IMR-90 (cell line): ENCODE measurements around the gene RNFT1. TPM values are rescaled to one million over a fixed set of nuclear protein-coding genes. Genes with fewer than 3 reads are reported as not detected.

Source experiments
- ATAC-seq: fragments of 200-7000 bp; cut with Tn5 transposase; 2 replicates; pipeline ENCODE4 v1.9.1; 2020; ENCODE audit warnings: low read depth, mild to moderate bottlenecking, moderate library complexity
- BruUV-seq: library from RNA; stranded (reverse); fragments of 400-500 nt; replicated peaks from 2 replicates; lab custom pipeline; 2021; lab: Mats Ljungman, UMichigan
- CTCF ChIA-PET: fragments of 300-600 bp; formaldehyde crosslinking; extraction: SDS; loops from one replicate; lab custom pipeline; 2021; ENCODE audit warnings: antibody characterized with exemption; lab: Yijun Ruan, JAX
- POLR2A ChIA-PET: fragments of 300-600 bp; sonication (Branson Sonifier 250); formaldehyde crosslinking; loops from one replicate; lab custom pipeline; 2022; ENCODE audit warnings: antibody characterized with exemption; ENCODE audit not compliant: unreplicated experiment; lab: Charles Lee
- DNase-seq: peaks from one replicate; pipeline ENCODE4 v3.0.0; 2013
- H2AFZ ChIP-seq: replicated peaks from 2 replicates; pipeline ENCODE3; 2013; ENCODE audit warnings: low read length, mild to moderate bottlenecking; ENCODE audit not compliant: poor library complexity
- H2AK5ac ChIP-seq: 2 replicates; pipeline ENCODE4 v1.6.1; 2013; ENCODE audit warnings: low read depth, low read length, inconsistent platforms
- H2AK9ac ChIP-seq: replicated peaks from 2 replicates; pipeline ENCODE3; 2013; ENCODE audit warnings: mild to moderate bottlenecking, low read depth, low read length, moderate library complexity; ENCODE audit not compliant: poor library complexity
- H2BK120ac ChIP-seq: 2 replicates; pipeline ENCODE4 v1.6.1; 2013; ENCODE audit warnings: low read depth, low read length, inconsistent platforms
- H2BK15ac ChIP-seq: 3 replicates; pipeline ENCODE4 v1.6.1; 2013; ENCODE audit warnings: low read depth, low read length, inconsistent platforms
- H2BK20ac ChIP-seq: 2 replicates; pipeline ENCODE4 v1.6.1; 2013; ENCODE audit warnings: low read depth, mild to moderate bottlenecking, inconsistent platforms, low read length, moderate library complexity
- H2BK5ac ChIP-seq: 2 replicates; pipeline ENCODE4 v1.6.1; 2013; ENCODE audit warnings: mild to moderate bottlenecking, low read depth, low read length, inconsistent platforms; ENCODE audit not compliant: poor library complexity, severe bottlenecking
- H3K14ac ChIP-seq: replicated peaks from 2 replicates; pipeline ENCODE4 v1.6.1; 2013; ENCODE audit warnings: low read depth, low read length, inconsistent platforms
- H3K18ac ChIP-seq: 2 replicates; pipeline ENCODE4 v1.6.1; 2013; ENCODE audit warnings: low read depth, low read length, control low read depth
- H3K23ac ChIP-seq: 2 replicates; pipeline ENCODE4 v1.6.1; 2013; ENCODE audit warnings: low read depth, low read length, inconsistent platforms
- H3K27ac ChIP-seq: 2 replicates; pipeline ENCODE4 v1.5.1; 2013; ENCODE audit warnings: mild to moderate bottlenecking, control low read depth, low read length; ENCODE audit not compliant: insufficient read depth
- H3K27me3 ChIP-seq: 2 replicates; pipeline ENCODE4 v1.6.1; 2013; ENCODE audit warnings: low read length; ENCODE audit not compliant: control insufficient read depth, insufficient read depth
- H3K36me3 ChIP-seq: 2 replicates; pipeline ENCODE4 v1.6.1; 2013; ENCODE audit warnings: low read length, mixed read lengths; ENCODE audit not compliant: control insufficient read depth, insufficient read depth
- H3K4ac ChIP-seq: 2 replicates; pipeline ENCODE4 v1.6.1; 2013; ENCODE audit warnings: low read depth, low read length, inconsistent platforms
- H3K4me1 ChIP-seq: 2 replicates; pipeline ENCODE4 v1.6.1; 2013; ENCODE audit warnings: low read length, mixed read lengths; ENCODE audit not compliant: control insufficient read depth, insufficient read depth
- H3K4me2 ChIP-seq: 2 replicates; pipeline ENCODE4 v1.6.1; 2013; ENCODE audit warnings: low read depth, mild to moderate bottlenecking, control low read depth, low read length, moderate library complexity
- H3K4me3 ChIP-seq: 2 replicates; pipeline ENCODE4 v1.5.1; 2013; ENCODE audit warnings: low read depth, mild to moderate bottlenecking, control low read depth, low read length, moderate library complexity; ENCODE audit not compliant: insufficient read depth
- H3K56ac ChIP-seq: 2 replicates; pipeline ENCODE4 v1.6.1; 2013; ENCODE audit warnings: low read length, inconsistent platforms; ENCODE audit not compliant: insufficient read depth; ENCODE audit errors: extremely low read depth
- H3K79me1 ChIP-seq, 2 experiments: 2 replicates each; pipeline ENCODE4 v1.6.1; 2013; ENCODE audit warnings: low read length in 2 of 2, inconsistent platforms in 1 of 2, low read depth in 1 of 2
- H3K9ac ChIP-seq: 2 replicates; pipeline ENCODE4 v1.6.1; 2013; ENCODE audit warnings: low read depth, low read length, control low read depth
- H3K9me1 ChIP-seq: 2 replicates; pipeline ENCODE4 v1.6.1; 2013; ENCODE audit warnings: low read length, inconsistent platforms; ENCODE audit not compliant: insufficient read depth
- H3K9me3 ChIP-seq: 2 replicates; pipeline ENCODE4 v1.6.1; 2013; ENCODE audit warnings: low read length; ENCODE audit not compliant: control insufficient read depth, insufficient read depth
- H4K20me1 ChIP-seq: 2 replicates; pipeline ENCODE4 v1.6.1; 2013; ENCODE audit warnings: low read length, inconsistent platforms; ENCODE audit not compliant: insufficient read depth
- H4K5ac ChIP-seq: 2 replicates; pipeline ENCODE4 v1.6.1; 2013; ENCODE audit warnings: mild to moderate bottlenecking, low read depth, low read length, control low read depth
- H4K8ac ChIP-seq, 2 experiments: 2 replicates each; pipeline ENCODE4 v1.6.1; 2013; ENCODE audit warnings: low read depth in 2 of 2, low read length in 2 of 2, control low read depth in 1 of 2, inconsistent platforms in 1 of 2
- H4K91ac ChIP-seq: 2 replicates; pipeline ENCODE4 v1.6.1; 2013; ENCODE audit warnings: low read depth, low read length, inconsistent platforms; ENCODE audit not compliant: insufficient read depth
- BHLHE40 ChIP-seq: fragments of 150-350 bp; IDR thresholded peaks from 2 replicates; pipeline ENCODE4 v1.6.1; 2016; ENCODE audit warnings: mild to moderate bottlenecking, low read depth, low read length
- CEBPB ChIP-seq: IDR thresholded peaks from 2 replicates; pipeline ENCODE4 v1.6.1; 2012; ENCODE audit warnings: low read depth, low read length, improper control_type of control experiment
- CHD1 ChIP-seq: IDR thresholded peaks from 2 replicates; pipeline ENCODE4 v1.6.1; 2012; ENCODE audit warnings: low read depth, low read length, improper control_type of control experiment
- CTCF ChIP-seq: conservative IDR thresholded peaks from 2 replicates; pipeline ENCODE4 v1.5.1; 2012; ENCODE audit warnings: mild to moderate bottlenecking, low read depth, low read length, improper control_type of control experiment
- ELK1 ChIP-seq: fragments of 150-350 bp; IDR thresholded peaks from 2 replicates; pipeline ENCODE4 v1.6.1; 2016; ENCODE audit warnings: low read depth, mild to moderate bottlenecking, low read length, moderate library complexity, borderline replicate concordance
- FOS ChIP-seq: fragments of 150-350 bp; IDR thresholded peaks from 2 replicates; pipeline ENCODE4 v1.6.1; 2016; ENCODE audit warnings: low read depth, low read length
- MAFK ChIP-seq: IDR thresholded peaks from 2 replicates; pipeline ENCODE4 v1.6.1; 2012; ENCODE audit warnings: low read depth, low read length, improper control_type of control experiment
- MAZ ChIP-seq: IDR thresholded peaks from 2 replicates; pipeline ENCODE4 v1.6.1; 2012; ENCODE audit warnings: low read depth, mild to moderate bottlenecking, low read length, improper control_type of control experiment, moderate library complexity, borderline replicate concordance
- MXI1 ChIP-seq: IDR thresholded peaks from 2 replicates; pipeline ENCODE4 v1.6.1; 2012; ENCODE audit warnings: low read depth, mild to moderate bottlenecking, low read length, moderate library complexity, borderline replicate concordance
- NFE2L2 ChIP-seq: fragments of 150-350 bp; IDR thresholded peaks from 2 replicates; pipeline ENCODE4 v1.6.1; 2016; ENCODE audit warnings: low read depth, mild to moderate bottlenecking, low read length
- POLR2A ChIP-seq: IDR thresholded peaks from 2 replicates; pipeline ENCODE4 v1.6.1; 2012; ENCODE audit warnings: mild to moderate bottlenecking, low read depth, low read length
- RAD21 ChIP-seq: IDR thresholded peaks from 2 replicates; pipeline ENCODE4 v1.6.1; 2012; ENCODE audit warnings: low read length, improper control_type of control experiment
- RCOR1 ChIP-seq: IDR thresholded peaks from 2 replicates; pipeline ENCODE4 v1.6.1; 2012; ENCODE audit warnings: mild to moderate bottlenecking, low read length, improper control_type of control experiment; ENCODE audit not compliant: insufficient replicate concordance
- RFX5 ChIP-seq: IDR thresholded peaks from 2 replicates; pipeline ENCODE4 v1.8.0; 2012; ENCODE audit warnings: low read depth, mild to moderate bottlenecking, low read length, moderate library complexity
- SMC3 ChIP-seq: fragments of 150-350 bp; IDR thresholded peaks from 2 replicates; pipeline ENCODE4 v1.6.1; 2016; ENCODE audit warnings: low read depth, mild to moderate bottlenecking, antibody characterized with exemption, low read length, moderate library complexity
- whole genome bisulfite sequencing, 2 experiments: methylation state at CpG; one replicate each; pipeline versions ENCODE4 v1.1.5 to v1.1.7; 2013; ENCODE audit warnings: missing lambda C conversion rate in 2 of 2; ENCODE audit not compliant: insufficient read length in 1 of 2; ENCODE audit errors: extremely low coverage in 2 of 2; 5-methylcytosine and 5-hydroxymethylcytosine counted together
- dilution Hi-C: fragments of 300-500 bp; cut with HindIII; formaldehyde crosslinking; loops from one replicate; pipeline ENCODE4 v1.14.3; 2018; ENCODE audit warnings: low sequenced_read_pairs; ENCODE audit not compliant: unreplicated experiment
- in situ Hi-C: fragments of 300-500 bp; cut with MboI; formaldehyde crosslinking; loops from 3 replicates; pipeline ENCODE4 v1.14.3; 2019; ENCODE audit warnings: low sequenced_read_pairs, inconsistent platforms, mixed read lengths
- intact Hi-C: fragments of 100-400 bp; cut with micrococcal nuclease; formaldehyde crosslinking; loops from 2 replicates; pipeline ENCODE4 v1.10.0; 2022
- polyA plus RNA-seq, 3 experiments: library from polyadenylated mRNA; depleted of rRNA; stranded (reverse); fragments of >200 nt; gene quantifications; 2 replicates each; pipeline ENCODE4 v1.2.3, GENCODE V29; 2012; ENCODE audit warnings: low replicate concordance in 1 of 3
- total RNA-seq: library from RNA; depleted of rRNA; stranded (reverse); fragments of >200 nt; gene quantifications from 2 replicates; pipeline ENCODE4 v1.2.3, GENCODE V29; 2012
- TF ChIP-seq, protein P1 (sequence below): fragments of 150-350 bp; IDR thresholded peaks from 2 replicates; pipeline ENCODE4 v1.6.1; 2017; ENCODE audit warnings: mild to moderate bottlenecking, antibody characterized with exemption, low read length, low read depth

RNFT1 gene
- total and polyA plus RNA-seq, 2 of the 4 experiments (the other 2 are of a cell fraction), result 15.7 to 22.2 TPM

DNA sequence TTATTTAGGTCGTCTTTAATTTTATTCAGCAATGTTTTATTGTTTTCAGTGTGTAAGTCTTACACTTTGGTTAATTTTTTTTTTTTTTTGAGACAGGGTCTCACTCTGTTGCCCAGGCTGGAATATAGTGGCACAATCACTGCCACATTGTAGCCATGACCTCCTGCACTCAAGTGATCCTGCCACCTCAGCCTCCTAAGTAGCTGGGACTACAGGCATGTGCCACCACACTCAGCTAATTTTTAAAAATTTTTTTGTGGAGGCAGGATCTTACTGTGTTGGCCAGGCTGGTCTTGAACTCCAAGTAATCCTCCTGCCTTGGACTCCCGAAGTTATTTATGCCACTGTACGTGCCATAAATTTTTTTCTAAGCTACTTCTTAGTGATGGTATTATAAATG, 57.1 kb downstream of the RNFT1 start:
- H2AK5ac ChIP-seq, result no peak overlapping the region
- H3K79me1 ChIP-seq, result peaks cover 15 to 39% of the 10 kb centered on the region in 2 experiments
- no peak overlapping the region for H3K4me3 ChIP-seq
- H3K27ac ChIP-seq, result no peak overlapping the region
- peaks cover 6% of the 10 kb centered on the region; the same call in 1 of the 2 replicates for H3K36me3 ChIP-seq
- ATAC-seq (no peak), DNase-seq (no peak)
- in situ Hi-C loops (no loop called here), dilution Hi-C loops (no loop called here), intact Hi-C loops (no loop called here)
- H2BK120ac ChIP-seq, result no peak overlapping the region
- no peak overlapping the region for H2BK5ac ChIP-seq
- no peak overlapping the region for H4K5ac ChIP-seq
- H3K9ac ChIP-seq, result no peak overlapping the region
- H2AFZ ChIP-seq, result no peak overlapping the region
- TF ChIP-seq NFE2L2, result no peak
- TF ChIP-seq POLR2A, result no peak
- no peak for TF ChIP-seq RFX5
- TF ChIP-seq SMC3, result no peak
- no peak for TF ChIP-seq ELK1
- TF ChIP-seq RCOR1, result no peak
- TF ChIP-seq FOS, result no peak
- no peak for TF ChIP-seq BHLHE40
- TF ChIP-seq MAFK, result no peak
- TF ChIP-seq, protein P1, sequence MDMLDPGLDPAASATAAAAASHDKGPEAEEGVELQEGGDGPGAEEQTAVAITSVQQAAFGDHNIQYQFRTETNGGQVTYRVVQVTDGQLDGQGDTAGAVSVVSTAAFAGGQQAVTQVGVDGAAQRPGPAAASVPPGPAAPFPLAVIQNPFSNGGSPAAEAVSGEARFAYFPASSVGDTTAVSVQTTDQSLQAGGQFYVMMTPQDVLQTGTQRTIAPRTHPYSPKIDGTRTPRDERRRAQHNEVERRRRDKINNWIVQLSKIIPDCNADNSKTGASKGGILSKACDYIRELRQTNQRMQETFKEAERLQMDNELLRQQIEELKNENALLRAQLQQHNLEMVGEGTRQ, result no peak
- TF ChIP-seq MAZ, result no peak
- TF ChIP-seq CHD1, result no peak
- no peak for TF ChIP-seq CTCF
- no peak for TF ChIP-seq CEBPB
- TF ChIP-seq RAD21, result no peak
- no peak for TF ChIP-seq MXI1
- peaks cover 7% of the 10 kb centered on the region; the same call in 1 of the 2 replicates for H3K9me1 ChIP-seq
- no TSS peak for BruUV-seq
- no peaks in the 10 kb centered on the region for H3K4me1 ChIP-seq
- ChIA-PET POLR2A (no interaction called here), CTCF (no interaction called here)
- H3K14ac ChIP-seq, result no peak overlapping the region
- H3K18ac ChIP-seq, result no peak overlapping the region
- H3K56ac ChIP-seq, result no peak overlapping the region
- WGBS, 2 experiments, result no CpG with 5 or more reads among the region's 3 CpGs
- no peak overlapping the region for H3K4ac ChIP-seq
- H2BK15ac ChIP-seq, result no peak overlapping the region
- H3K4me2 ChIP-seq, result no peak overlapping the region
- no peak overlapping the region for H2BK20ac ChIP-seq
- peaks cover 22% of the 10 kb centered on the region for H4K20me1 ChIP-seq
- H4K91ac ChIP-seq, result no peak overlapping the region
- H3K23ac ChIP-seq, result no peak overlapping the region
- no peaks in the 10 kb centered on the region for H3K9me3 ChIP-seq
- H4K8ac ChIP-seq, result no peak overlapping the region
- no peaks in the 10 kb centered on the region for H3K27me3 ChIP-seq
- no peak overlapping the region for H2AK9ac ChIP-seq
